Sigmoid colon (tissue), 3 donors: ENCODE results near the gene METTL14.

Experiments used
- CTCF ChIP-seq, 4 experiments: fragments of 450-650 bp in 3 of 4; fragments of 200-600 bp in 1 of 4; IDR thresholded peaks; one replicate each; pipeline ENCODE4 v1.5.1; 2016 to 2019; ENCODE audit warnings: antibody characterized with exemption in 4 of 4, mild to moderate bottlenecking in 3 of 4, moderate library complexity in 2 of 4
- POLR2A ChIP-seq, 2 donors: fragments of 450-650 bp; IDR thresholded peaks; one replicate each; pipeline ENCODE4 v1.6.1; 2016; ENCODE audit warnings: antibody characterized with exemption in 2 of 2, mild to moderate bottlenecking in 2 of 2, moderate library complexity in 2 of 2

- TF ChIP-seq CTCF (IDR thresholded peaks at IDR 0.05), result no peak
- TF ChIP-seq POLR2A (IDR thresholded peaks at IDR 0.05), result no peak
Observed at GRCh38 chr4:118730683-118731082, 45.5 kb downstream of the METTL14 start.
